Gastroesophageal sphincter (tissue), 4 donors: ENCODE results near the gene SPRY4. TPM values are rescaled to one million over a fixed set of nuclear protein-coding genes. Genes with fewer than 3 reads are reported as not detected.

Source experiments
- ATAC-seq: fragments of 150-250 bp; one replicate; pipeline ENCODE4 v1.9.1; 2016; ENCODE audit warnings: mild to moderate bottlenecking, moderate library complexity
- H3K27ac ChIP-seq, 4 donors: fragments of 200-600 bp; sonication (generic) in 3 of 4; 1 replicate in 3 of 4; 2 replicates in 1 of 4; pipeline ENCODE4 v1.5.1; 2016 to 2019
- H3K27me3 ChIP-seq: fragments of 200-600 bp; sonication (generic); one replicate; pipeline ENCODE4 v1.5.1; 2019
- H3K36me3 ChIP-seq, 2 donors: fragments of 200-600 bp; sonication (generic); one replicate each; pipeline ENCODE4 v1.5.1; 2019; ENCODE audit warnings: control low read depth in 1 of 2
- H3K4me1 ChIP-seq, 3 donors: fragments of 200-600 bp; sonication (generic); 1 replicate in 2 of 3; 2 replicates in 1 of 3; pipeline ENCODE4 v1.5.1; 2016 to 2019; ENCODE audit warnings: control low read depth in 2 of 3
- H3K4me3 ChIP-seq, 2 donors: fragments of 200-600 bp; sonication (generic); one replicate each; pipeline ENCODE4 v1.5.1; 2019; ENCODE audit warnings: mild to moderate bottlenecking in 1 of 2, moderate library complexity in 1 of 2
- H3K9me3 ChIP-seq, 3 donors: fragments of 200-600 bp; sonication (generic); one replicate each; pipeline ENCODE4 v1.5.1; 2017 to 2019; ENCODE audit warnings: control low read depth in 2 of 3
- EP300 ChIP-seq: sonication (generic); formaldehyde crosslinking; IDR thresholded peaks from one replicate; pipeline ENCODE4 v1.6.1; 2017; ENCODE audit warnings: antibody characterized with exemption, mild to moderate bottlenecking
- POLR2A ChIP-seq, 2 donors: fragments of 450-650 bp; IDR thresholded peaks; one replicate each; pipeline ENCODE4 v1.6.1; 2017; ENCODE audit warnings: antibody characterized with exemption in 2 of 2, mild to moderate bottlenecking in 2 of 2, moderate library complexity in 1 of 2
- POLR2AphosphoS5 ChIP-seq: sonication (generic); formaldehyde crosslinking; IDR thresholded peaks from one replicate; pipeline ENCODE4 v1.6.1; 2017; ENCODE audit warnings: antibody characterized with exemption
- WGBS, 2 donors: methylation state at CpG; one replicate each; pipeline ENCODE4 v1.1.5; 2018; ENCODE audit warnings: low coverage in 1 of 2; 5-methylcytosine and 5-hydroxymethylcytosine counted together
- total RNA-seq, 4 donors: library from RNA; depleted of rRNA; stranded (reverse); fragments of >200 nt; gene quantifications; one replicate each; pipeline ENCODE4 v1.1.0, GENCODE V29; 2016
- TF ChIP-seq, protein P1 (sequence below), 4 experiments: fragments of 200-600 bp in 2 of 4; fragments of 450-650 bp in 2 of 4; sonication (generic) in 1 of 4; IDR thresholded peaks; one replicate each; pipeline ENCODE4 v1.5.1; 2017 to 2019; ENCODE audit warnings: antibody characterized with exemption in 4 of 4, mild to moderate bottlenecking in 2 of 4, moderate library complexity in 2 of 4

SPRY4 gene
- total RNA-seq, 4 donors from 2014 or later, result 9.2 to 18.1 (median 12.7) TPM

DNA sequence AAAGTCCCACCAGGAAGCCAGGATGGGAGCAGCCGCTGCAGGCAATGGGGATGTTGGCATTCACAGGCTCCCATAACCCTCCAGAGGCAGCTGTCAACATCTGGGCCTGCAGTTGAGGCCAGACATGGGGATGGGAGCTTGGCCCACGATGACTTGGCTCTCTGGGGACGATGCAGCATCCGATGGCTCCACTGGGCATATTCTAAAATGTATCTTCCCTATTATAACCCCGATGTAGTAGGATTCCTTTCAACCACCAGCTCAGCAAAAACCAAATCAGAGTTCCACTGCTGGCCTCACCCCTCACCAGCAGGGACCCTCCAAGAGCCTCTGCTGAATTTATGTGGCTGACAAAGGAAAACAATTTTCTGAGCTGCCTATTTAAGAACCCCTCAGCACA lies 7.1 kb downstream of the SPRY4 start:
- Histone ChIP-seq H3K4me1 (peaks cover 0 to 84% (median 43%) of the 10 kb centered on the region in 3 donors), H3K27ac (peak overlapping the region in 1 of 4 donors; percentile 39), H3K27me3 (no peaks in the 10 kb centered on the region), H3K36me3 (peaks cover 0 to 7% of the 10 kb centered on the region in 2 donors), H3K4me3 (no peak overlapping the region), H3K9me3 (no peaks in the 10 kb centered on the region)
- no peak for ATAC-seq
- WGBS, 2 donors, result 55 to 88% methylated on average over 2 to 5 of the region's 5 CpGs
- TF ChIP-seq POLR2A (IDR thresholded peaks at IDR 0.05) (no peak), POLR2AphosphoS5 (no peak), EP300 (no peak)
- TF ChIP-seq, protein P1, sequence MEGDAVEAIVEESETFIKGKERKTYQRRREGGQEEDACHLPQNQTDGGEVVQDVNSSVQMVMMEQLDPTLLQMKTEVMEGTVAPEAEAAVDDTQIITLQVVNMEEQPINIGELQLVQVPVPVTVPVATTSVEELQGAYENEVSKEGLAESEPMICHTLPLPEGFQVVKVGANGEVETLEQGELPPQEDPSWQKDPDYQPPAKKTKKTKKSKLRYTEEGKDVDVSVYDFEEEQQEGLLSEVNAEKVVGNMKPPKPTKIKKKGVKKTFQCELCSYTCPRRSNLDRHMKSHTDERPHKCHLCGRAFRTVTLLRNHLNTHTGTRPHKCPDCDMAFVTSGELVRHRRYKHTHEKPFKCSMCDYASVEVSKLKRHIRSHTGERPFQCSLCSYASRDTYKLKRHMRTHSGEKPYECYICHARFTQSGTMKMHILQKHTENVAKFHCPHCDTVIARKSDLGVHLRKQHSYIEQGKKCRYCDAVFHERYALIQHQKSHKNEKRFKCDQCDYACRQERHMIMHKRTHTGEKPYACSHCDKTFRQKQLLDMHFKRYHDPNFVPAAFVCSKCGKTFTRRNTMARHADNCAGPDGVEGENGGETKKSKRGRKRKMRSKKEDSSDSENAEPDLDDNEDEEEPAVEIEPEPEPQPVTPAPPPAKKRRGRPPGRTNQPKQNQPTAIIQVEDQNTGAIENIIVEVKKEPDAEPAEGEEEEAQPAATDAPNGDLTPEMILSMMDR (IDR thresholded peaks at IDR 0.05), result peak in 2 of 4 experiments; percentile 5 to 17

DNA sequence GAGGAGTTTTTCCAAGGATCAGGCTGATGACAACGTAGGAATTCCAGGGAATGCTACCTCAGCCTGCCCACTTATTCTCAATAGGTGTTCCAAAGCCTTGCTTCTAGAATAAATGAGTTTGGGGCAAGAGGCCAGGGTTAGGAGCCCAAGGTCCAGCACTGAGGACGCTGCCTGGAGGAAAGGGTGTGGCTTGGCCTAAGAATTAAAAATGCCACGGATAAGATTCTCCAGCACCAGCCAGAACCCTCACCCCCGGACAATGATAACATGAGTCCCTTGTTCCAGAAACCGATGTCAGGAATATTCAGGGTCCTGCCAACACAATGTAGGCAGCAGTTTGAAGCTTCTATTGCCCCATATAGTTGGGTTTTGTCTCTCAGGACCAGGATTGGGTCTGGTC lies 7.6 kb downstream of the SPRY4 start:
- peaks cover 0 to 80% (median 43%) of the 10 kb centered on the region in 3 donors for H3K4me1 ChIP-seq
- H3K4me3 ChIP-seq, result no peak overlapping the region
- no peaks in the 10 kb centered on the region for H3K9me3 ChIP-seq
- TF ChIP-seq EP300, result no peak
- no peak for TF ChIP-seq POLR2A (IDR thresholded peaks at IDR 0.05)
- TF ChIP-seq, protein P1 (IDR thresholded peaks at IDR 0.05), result no peak
- no peak for TF ChIP-seq POLR2AphosphoS5
- H3K36me3 ChIP-seq, result peaks cover 0 to 7% of the 10 kb centered on the region in 2 donors
- 56 to 82% methylated on average over 2 to 5 of the region's 5 CpGs for WGBS, 2 donors
- no peaks in the 10 kb centered on the region for H3K27me3 ChIP-seq
- ATAC-seq, result no peak
- H3K27ac ChIP-seq, result peak overlapping the region in 1 of 4 donors; percentile 39

- H3K4me1 ChIP-seq, result peaks cover 0 to 79% (median 43%) of the 10 kb centered on the region in 3 donors
- H3K4me3 ChIP-seq, result no peak overlapping the region
- ATAC-seq, result no peak
- peak overlapping the region in 1 of 4 donors; percentile 39 for H3K27ac ChIP-seq
- no peaks in the 10 kb centered on the region for H3K27me3 ChIP-seq
- no peaks in the 10 kb centered on the region for H3K9me3 ChIP-seq
- 66 to 71% methylated on average over 2 to 6 of the region's 6 CpGs for WGBS, 2 donors
- peaks cover 0 to 7% of the 10 kb centered on the region in 2 donors for H3K36me3 ChIP-seq
- TF ChIP-seq, protein P1 (IDR thresholded peaks at IDR 0.05), result no peak
- TF ChIP-seq POLR2AphosphoS5 (no peak), EP300 (no peak), POLR2A (IDR thresholded peaks at IDR 0.05) (no peak)
Observed at GRCh38 chr5:142316681-142317080, 8.1 kb downstream of the SPRY4 start.

DNA sequence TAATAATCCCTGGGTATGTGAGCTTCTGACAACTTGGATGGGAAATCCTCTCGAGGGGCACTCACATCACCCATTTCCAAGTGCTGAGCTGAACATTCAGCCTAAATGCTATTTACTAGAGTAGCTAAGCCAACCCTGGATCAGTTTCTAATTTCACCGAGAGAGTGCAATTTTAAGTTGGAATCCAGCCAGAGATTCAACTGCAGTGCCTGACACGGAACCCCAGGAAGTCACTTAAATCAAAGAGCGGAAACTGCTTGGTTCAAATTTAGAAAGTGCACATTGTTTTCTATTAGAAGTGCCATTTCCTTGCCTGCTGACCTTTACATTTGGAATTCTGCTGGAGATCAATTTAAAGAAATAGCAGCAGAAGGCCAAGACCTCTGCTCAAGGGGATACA lies 8.8 kb downstream of the SPRY4 start:
- H3K27ac ChIP-seq, result peak overlapping the region in 1 of 4 donors; percentile 19
- no peaks in the 10 kb centered on the region for H3K27me3 ChIP-seq
- peaks cover 0 to 7% of the 10 kb centered on the region in 2 donors for H3K36me3 ChIP-seq
- WGBS, 2 donors, result 12 to 17% methylated on average over 3 to 4 of the region's 4 CpGs
- H3K9me3 ChIP-seq, result no peaks in the 10 kb centered on the region
- peaks cover 0 to 72% (median 43%) of the 10 kb centered on the region in 3 donors for H3K4me1 ChIP-seq
- H3K4me3 ChIP-seq, result no peak overlapping the region
- ATAC-seq, result no peak
- TF ChIP-seq POLR2AphosphoS5 (no peak), EP300 (no peak), POLR2A (IDR thresholded peaks at IDR 0.05) (no peak)
- TF ChIP-seq, protein P1 (IDR thresholded peaks at IDR 0.05), result no peak
